LoVo (cell line): Measurements from ENCODE around the gene SLC27A2.

Experiments
- DNase-seq: peaks from one replicate; pipeline ENCODE4 v3.0.0-alpha.2; 2016; ENCODE audit warnings: low spot score

SLC27A2 gene

DNA sequence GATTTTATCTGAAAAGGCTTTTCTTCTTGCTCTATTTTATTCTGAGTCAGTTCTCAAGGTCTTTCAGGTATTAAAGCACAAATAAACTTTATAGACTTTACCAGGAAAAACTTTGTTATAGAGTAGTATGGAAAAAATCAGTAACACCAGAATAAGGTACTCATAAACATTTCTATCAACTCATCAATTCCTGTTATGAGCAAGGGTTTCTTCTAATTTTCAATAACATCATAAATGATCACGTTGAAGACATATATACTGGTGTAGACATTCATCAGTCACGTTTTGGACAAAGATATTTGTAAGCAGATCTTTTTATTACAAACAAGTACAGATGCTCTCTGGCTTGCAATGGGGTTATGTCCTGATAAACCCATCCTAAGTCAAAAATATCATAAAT is 93.1 kb downstream of the SLC27A2 start:
- no peak for DNase-seq

DNA sequence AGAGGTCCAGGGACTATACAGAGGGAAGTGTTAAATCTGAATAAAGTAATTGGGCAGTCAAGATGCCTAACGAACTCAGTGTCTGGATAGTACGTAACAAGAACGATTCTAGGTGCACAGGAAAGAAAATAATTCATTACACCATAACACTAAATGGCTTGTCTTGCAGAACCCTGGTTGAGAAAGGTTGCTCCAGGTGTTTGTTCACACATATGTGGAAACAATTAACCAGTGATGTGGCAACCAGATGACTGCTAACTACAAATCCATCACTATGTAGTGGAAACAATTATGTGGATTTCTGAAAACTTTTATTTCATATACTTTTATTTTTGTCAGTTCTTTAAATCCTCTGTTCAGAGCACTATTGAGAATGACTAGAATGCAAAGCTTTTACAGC is 93.9 kb downstream of the SLC27A2 start:
- DNase-seq, result no peak

DNA sequence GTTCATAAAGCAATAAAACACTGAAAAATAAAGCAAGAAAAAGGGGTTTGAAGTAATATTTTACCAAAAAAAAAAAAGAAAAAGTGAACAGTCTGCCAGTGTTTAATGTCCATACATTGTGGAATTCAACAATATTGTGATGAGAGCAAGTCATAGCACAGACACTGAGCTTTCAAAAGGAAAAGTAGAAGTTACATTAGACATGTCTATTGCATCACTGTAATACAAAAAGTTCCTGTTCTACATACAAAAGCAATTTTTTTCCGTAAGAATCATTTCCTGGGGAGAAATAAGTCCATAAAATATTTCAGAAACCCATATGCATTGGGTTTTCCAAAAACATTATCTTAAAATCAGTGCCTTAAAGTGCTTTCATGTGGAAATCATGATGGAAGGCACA is 95.4 kb downstream of the SLC27A2 start:
- DNase-seq, result no peak

DNA sequence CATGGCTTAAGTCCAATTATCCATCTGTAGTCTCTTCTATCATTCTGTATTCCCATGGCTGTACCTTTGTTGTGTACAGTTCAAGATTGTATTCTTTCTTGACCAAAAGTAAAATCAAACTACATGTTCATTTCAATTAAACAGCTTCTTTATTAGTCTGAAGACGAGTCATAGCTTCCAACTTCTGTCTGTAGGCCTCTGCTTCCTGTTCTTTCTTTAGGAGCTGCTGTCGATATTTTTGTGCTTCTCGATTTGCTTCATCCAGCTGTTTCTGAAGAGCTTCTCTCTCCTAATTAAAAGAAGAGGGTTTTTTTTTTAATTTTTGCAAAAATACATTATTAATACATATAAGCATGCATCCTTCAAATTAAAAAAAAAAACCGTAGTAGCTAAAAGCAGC is 96.5 kb downstream of the SLC27A2 start:
- DNase-seq, result no peak

DNA sequence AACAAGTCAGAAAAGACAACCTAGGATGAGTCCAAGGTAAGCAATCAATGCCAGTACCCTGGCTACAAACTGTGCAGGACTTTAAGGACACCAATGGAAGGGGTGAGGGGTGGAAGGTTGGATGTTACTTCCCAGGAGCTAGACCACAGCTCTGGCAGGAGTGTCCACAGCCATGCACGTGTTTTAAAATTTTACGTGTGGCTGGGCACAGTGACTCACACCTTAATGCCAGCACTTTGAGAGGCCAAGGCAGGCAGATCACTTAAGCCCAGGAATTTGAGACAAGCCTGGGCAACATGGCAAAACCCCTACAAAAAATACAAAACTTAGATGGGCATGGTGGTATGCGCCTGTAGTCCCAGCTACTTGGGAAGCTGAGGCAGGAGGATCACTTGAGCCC is 98.3 kb downstream of the SLC27A2 start:
- DNase-seq, result no peak

DNA sequence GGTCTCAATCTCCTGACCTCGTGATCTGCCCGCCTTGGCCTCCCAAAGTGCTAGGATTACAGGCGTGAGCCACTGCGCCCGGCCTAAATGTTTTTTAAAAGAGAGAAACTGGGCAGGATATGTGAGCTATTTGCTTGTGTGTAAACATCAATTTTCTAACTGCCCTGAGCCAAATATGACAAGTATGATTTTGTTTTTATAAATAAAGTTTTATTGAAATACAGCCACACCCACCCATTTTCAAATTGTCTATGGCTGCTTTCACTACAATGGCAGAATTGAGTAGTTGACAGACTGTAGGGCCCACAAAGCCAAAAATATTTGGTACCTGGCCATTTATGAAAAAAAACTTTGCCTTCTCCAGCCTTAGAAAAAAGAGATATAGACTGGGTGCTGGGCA is 99.4 kb downstream of the SLC27A2 start:
- DNase-seq, result no peak
